G401.6 (cell line): ENCODE measurements around the gene GGT1.
"Not testable (repeated sequence)": the region's sequence is repeated elsewhere in the genome, so short reads cannot be mapped to it uniquely, and the experiment has no call there.

ENCODE experiments used
- FAIRE-seq: peaks from 2 replicates; lab custom pipeline; 2012; peaks lifted over from hg19 to GRCh38; lab: Jason Lieb, UNC

GGT1 gene

GRCh38 chr22:24642307-24642706 is 39.3 kb downstream of the GGT1 start:
- not testable (repeated sequence) for FAIRE-seq

GRCh38 chr22:24644409-24644808 is 41.4 kb downstream of the GGT1 start:
- FAIRE-seq, result not testable (repeated sequence)

GRCh38 chr22:24645408-24646399 is 42.7 kb downstream of the GGT1 start:
- FAIRE-seq, result not testable (repeated sequence)

- not testable (repeated sequence) for FAIRE-seq
Measured at GRCh38 chr22:24646756-24647155, 43.8 kb downstream of the GGT1 start.

DNA sequence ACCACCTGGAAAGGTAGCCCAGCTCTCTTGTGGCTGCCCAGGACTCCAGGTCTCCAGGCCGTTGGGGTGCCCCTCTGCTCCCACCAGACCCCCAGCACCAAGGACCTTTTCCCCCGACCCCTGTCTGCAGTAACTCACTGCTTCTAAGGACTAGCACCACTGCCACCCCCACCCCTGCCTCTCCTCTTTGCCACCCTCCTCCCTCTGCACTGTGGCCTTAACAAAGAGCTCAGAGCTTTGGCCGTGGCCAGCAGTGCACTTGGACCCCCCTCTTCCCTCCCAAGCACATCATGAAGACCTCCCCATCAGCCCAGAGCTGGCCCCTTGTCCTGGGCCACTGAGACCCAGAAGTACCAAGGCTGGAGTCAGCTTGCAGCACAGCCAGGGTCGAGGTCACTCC is 46.4 kb downstream of the GGT1 start:
- not testable (repeated sequence) for FAIRE-seq

GRCh38 chr22:24650884-24651283 is 47.9 kb downstream of the GGT1 start:
- FAIRE-seq, result not testable (repeated sequence)

GRCh38 chr22:24665395-24665794 is 62.4 kb downstream of the GGT1 start:
- FAIRE-seq, result not testable (repeated sequence)

DNA sequence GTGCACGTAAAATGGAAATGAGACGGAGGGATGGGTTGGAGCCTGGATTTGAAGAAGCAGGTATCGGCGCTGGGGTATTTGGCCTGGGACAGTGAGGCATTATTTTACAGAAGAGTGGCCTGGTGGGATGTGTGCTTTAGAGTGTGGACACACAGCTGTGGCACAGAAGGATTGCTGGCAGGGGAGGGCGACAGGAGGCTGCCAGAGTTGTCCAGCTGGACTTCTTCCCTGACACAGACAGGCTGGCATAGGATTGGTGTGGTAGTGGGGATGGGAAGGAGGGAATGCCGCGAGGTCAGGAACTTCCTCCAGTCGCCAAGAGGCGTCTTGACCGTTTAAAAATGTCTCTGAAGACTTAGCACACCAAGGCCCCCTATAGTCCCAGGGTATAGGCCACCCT is 64.9 kb downstream of the GGT1 start:
- FAIRE-seq, result not testable (repeated sequence)

DNA sequence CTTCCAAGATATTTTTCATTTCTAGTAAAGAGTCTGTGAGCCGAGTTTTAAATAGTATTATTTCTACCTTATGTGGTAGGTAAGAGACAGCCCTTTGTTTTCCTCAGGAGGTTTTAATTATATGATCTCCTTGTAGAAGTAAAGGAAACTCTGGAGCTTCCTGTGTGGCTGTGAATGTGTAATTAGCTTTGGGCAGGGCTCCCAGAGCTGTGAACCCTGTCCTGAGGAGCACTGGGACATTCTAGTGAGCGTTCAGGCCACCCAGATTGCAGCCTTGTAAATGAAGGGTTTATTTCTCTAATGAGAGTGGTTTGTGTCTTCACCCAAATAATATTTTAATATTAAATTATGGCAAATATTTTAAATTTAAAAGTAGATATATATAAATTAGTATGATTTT is 69.5 kb downstream of the GGT1 start:
- FAIRE-seq, result not testable (repeated sequence)
